H9 (cell line): ENCODE measurements around the gene VIT. TPM values are rescaled to one million over a fixed set of nuclear protein-coding genes. Genes with fewer than 3 reads are reported as not detected.

ENCODE experiments used
- DNase-seq: peaks from one replicate; pipeline ENCODE4 v3.0.0-alpha.2; 2017
- H2AFZ ChIP-seq: one replicate; pipeline ENCODE4 v1.6.1; 2013; ENCODE audit warnings: mild to moderate bottlenecking, low read length, control low read depth, moderate library complexity
- H2AK5ac ChIP-seq: 2 replicates; pipeline ENCODE4 v1.6.1; 2013; ENCODE audit warnings: low read length, control low read depth, mixed read lengths; ENCODE audit not compliant: insufficient read length
- H2BK120ac ChIP-seq: one replicate; pipeline ENCODE4 v1.6.1; 2013; ENCODE audit warnings: low read depth, mild to moderate bottlenecking, low read length, control low read depth, inconsistent platforms; ENCODE audit not compliant: poor library complexity, severe bottlenecking
- H2BK12ac ChIP-seq: 2 replicates; pipeline ENCODE4 v1.6.1; 2013; ENCODE audit warnings: low read length, control low read depth, mixed read lengths, low read depth; ENCODE audit not compliant: insufficient read length
- H2BK15ac ChIP-seq: 2 replicates; pipeline ENCODE4 v1.6.1; 2013; ENCODE audit warnings: low read depth, low read length, control low read depth
- H2BK20ac ChIP-seq: one replicate; pipeline ENCODE4 v1.6.1; 2013; ENCODE audit warnings: low read depth, mild to moderate bottlenecking, low read length, control low read depth, inconsistent platforms; ENCODE audit not compliant: poor library complexity, severe bottlenecking
- H2BK5ac ChIP-seq: 2 replicates; pipeline ENCODE4 v1.6.1; 2013; ENCODE audit warnings: low read length, control low read depth, mixed read lengths; ENCODE audit not compliant: insufficient read length
- H3K14ac ChIP-seq: 2 replicates; pipeline ENCODE4 v1.6.1; 2013; ENCODE audit warnings: low read length, control low read depth; ENCODE audit not compliant: insufficient read depth
- H3K18ac ChIP-seq: 2 replicates; pipeline ENCODE4 v1.6.1; 2013; ENCODE audit warnings: low read depth, mild to moderate bottlenecking, mixed read lengths, low read length, control low read depth; ENCODE audit not compliant: insufficient read length
- H3K23ac ChIP-seq: 2 replicates; pipeline ENCODE4 v1.6.1; 2013; ENCODE audit warnings: low read length, control low read depth, mixed read lengths, low read depth; ENCODE audit not compliant: insufficient read length
- H3K23me2 ChIP-seq: 2 replicates; pipeline ENCODE4 v1.6.1; 2013; ENCODE audit warnings: low read depth, mild to moderate bottlenecking, mixed read lengths, low read length, control low read depth; ENCODE audit not compliant: insufficient read length, poor library complexity, severe bottlenecking
- H3K27ac ChIP-seq: 2 replicates; pipeline ENCODE4 v1.5.1; 2013; ENCODE audit warnings: low read length, control low read depth, mixed read lengths, low read depth; ENCODE audit not compliant: insufficient read length
- H3K27me3 ChIP-seq: 2 replicates; pipeline ENCODE4 v1.6.1; 2013; ENCODE audit warnings: low read length, control low read depth, inconsistent platforms; ENCODE audit not compliant: insufficient read depth
- H3K4ac ChIP-seq: 2 replicates; pipeline ENCODE4 v1.6.1; 2013; ENCODE audit warnings: low read depth, mild to moderate bottlenecking, control low read depth, inconsistent platforms, low read length, moderate library complexity
- H3K4me1 ChIP-seq: 2 replicates; pipeline ENCODE4 v1.6.1; 2013; ENCODE audit warnings: low read length, control low read depth, inconsistent platforms; ENCODE audit not compliant: insufficient read depth
- H3K4me2 ChIP-seq: 2 replicates; pipeline ENCODE4 v1.6.1; 2013; ENCODE audit warnings: low read length, control low read depth, mixed read lengths; ENCODE audit not compliant: insufficient read length, insufficient read depth
- H3K56ac ChIP-seq: 2 replicates; pipeline ENCODE4 v1.6.1; 2013; ENCODE audit warnings: low read depth, mild to moderate bottlenecking, mixed read lengths, low read length, control low read depth; ENCODE audit not compliant: insufficient read length
- H3K79me1 ChIP-seq: 2 replicates; pipeline ENCODE4 v1.6.1; 2013; ENCODE audit warnings: low read depth, mild to moderate bottlenecking, moderate library complexity, low read length, control low read depth, inconsistent platforms; ENCODE audit not compliant: insufficient read depth, poor library complexity, severe bottlenecking
- H3K79me2 ChIP-seq: 2 replicates; pipeline ENCODE4 v1.6.1; 2013; ENCODE audit warnings: low read length, control low read depth, inconsistent platforms; ENCODE audit not compliant: insufficient read depth
- H3K9ac ChIP-seq: 2 replicates; pipeline ENCODE4 v1.6.1; 2013; ENCODE audit warnings: low read length, control low read depth, mixed read lengths; ENCODE audit not compliant: insufficient read length; ENCODE audit errors: extremely low read depth
- H3K9me3 ChIP-seq: one replicate; pipeline ENCODE4 v1.6.1; 2013; ENCODE audit warnings: low read depth, low read length, inconsistent platforms; ENCODE audit not compliant: control insufficient read depth
- H3T11ph ChIP-seq: one replicate; pipeline ENCODE4 v1.6.1; 2013; ENCODE audit warnings: mild to moderate bottlenecking, low read length, control low read depth, inconsistent platforms
- H4K20me1 ChIP-seq: one replicate; pipeline ENCODE4 v1.6.1; 2013; ENCODE audit not compliant: control insufficient read depth, insufficient read length, insufficient read depth
- H4K5ac ChIP-seq: 2 replicates; pipeline ENCODE4 v1.6.1; 2013; ENCODE audit warnings: low read depth, mild to moderate bottlenecking, mixed read lengths, low read length, control low read depth; ENCODE audit not compliant: insufficient read length
- H4K8ac ChIP-seq: replicated peaks from 2 replicates; pipeline ENCODE4 v1.6.1; 2013; ENCODE audit warnings: low read length, control low read depth, mixed read lengths, low read depth; ENCODE audit not compliant: insufficient read length
- H4K91ac ChIP-seq: 2 replicates; pipeline ENCODE4 v1.6.1; 2013; ENCODE audit warnings: low read depth, mild to moderate bottlenecking, moderate library complexity, mixed read lengths, low read length, control low read depth; ENCODE audit not compliant: insufficient read length
- H3K27ac Mint-ChIP-seq, 3 experiments: 2 replicates in 2 of 3; 3 replicates in 1 of 3; pipeline ENCODE4 v1.8.0; 2020 to 2021; ENCODE audit warnings: mixed read lengths in 3 of 3, mild to moderate bottlenecking in 1 of 3, moderate library complexity in 1 of 3
- H3K27me3 Mint-ChIP-seq: 2 replicates; pipeline ENCODE4 v1.8.0; 2021; ENCODE audit warnings: low read depth, mild to moderate bottlenecking, moderate library complexity, mixed read lengths
- H3K36me3 Mint-ChIP-seq, 3 experiments: 2 replicates in 2 of 3; 3 replicates in 1 of 3; pipeline ENCODE4 v1.8.0; 2020 to 2021; ENCODE audit warnings: low read depth in 3 of 3, mixed read lengths in 3 of 3; ENCODE audit not compliant: insufficient read depth in 1 of 3
- H3K4me1 Mint-ChIP-seq, 2 experiments: 2 replicates each; pipeline ENCODE4 v1.8.0; 2020; ENCODE audit warnings: mixed read lengths in 2 of 2
- H3K4me3 Mint-ChIP-seq, 2 experiments: 2 replicates in 1 of 2; 3 replicates in 1 of 2; pipeline ENCODE4 v1.8.0; 2020 to 2021; ENCODE audit warnings: mild to moderate bottlenecking in 2 of 2, mixed read lengths in 2 of 2, moderate library complexity in 1 of 2
- H3K9me3 Mint-ChIP-seq, 2 experiments: 2 replicates in 1 of 2; 3 replicates in 1 of 2; pipeline ENCODE4 v1.8.0; 2020; ENCODE audit warnings: mild to moderate bottlenecking in 2 of 2, mixed read lengths in 2 of 2, moderate library complexity in 1 of 2
- CTCF ChIP-seq: fragments of 200-600 bp; sonication (generic); conservative IDR thresholded peaks from 3 replicates; pipeline ENCODE4 v1.8.0; 2021; ENCODE audit warnings: antibody characterized with exemption, mild to moderate bottlenecking
- WGBS: extraction: QIAGEN DNeasy Blood & Tissue Kit; methylation state at CpG from one replicate; pipeline ENCODE4 v1.1.7; 2013; ENCODE audit warnings: missing lambda C conversion rate, low lambda C conversion rate, mixed read lengths; ENCODE audit not compliant: insufficient read length; ENCODE audit errors: extremely low coverage; 5-methylcytosine and 5-hydroxymethylcytosine counted together
- total RNA-seq: library from RNA; stranded (reverse); gene quantifications from 2 replicates; pipeline ENCODE4 v1.2.1, GENCODE V29; 2021

The VIT gene
- total RNA-seq, 1 experiment from 2014 or later: 0.15 TPM

DNA sequence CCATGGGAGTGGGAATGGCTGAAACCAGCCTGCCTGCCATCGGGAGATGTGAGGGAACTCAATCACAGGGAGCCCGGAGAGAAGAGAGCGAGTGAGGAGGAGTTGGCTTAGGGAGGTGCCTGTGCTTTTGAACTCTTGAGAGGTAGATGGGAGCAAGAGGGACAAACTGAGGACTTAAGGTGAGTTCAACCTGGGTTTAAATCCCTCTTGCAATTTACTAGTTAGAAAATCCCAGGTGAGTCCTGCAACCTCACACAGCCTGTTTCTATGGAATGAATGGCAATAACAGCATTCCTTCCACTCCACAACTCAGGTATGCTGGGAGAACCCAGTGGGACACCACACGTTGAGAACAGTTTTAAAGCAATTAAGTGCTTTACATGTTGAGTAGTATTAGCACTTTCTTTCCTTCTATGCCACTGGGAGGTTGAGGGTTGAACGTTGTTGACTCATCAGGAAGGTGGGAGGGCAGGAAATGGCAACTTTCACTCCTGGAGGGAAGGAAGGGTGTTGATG lies 57.3 kb downstream of the VIT start:
- Histone ChIP-seq H4K91ac (no peak overlapping the region), H4K8ac (no peak overlapping the region), H2BK12ac (no peak overlapping the region), H3K27ac (peak overlapping the region; percentile 88), H3K27me3 (no peaks in the 10 kb centered on the region; the same call in 1 of the 2 replicates), H3T11ph (no peak overlapping the region), H3K23ac (no peak overlapping the region), H2BK120ac (no peak overlapping the region), H3K4me2 (peak overlapping the region; percentile 15), H3K4me1 (peaks cover 17% of the 10 kb centered on the region), H2BK20ac (no peak overlapping the region), H2BK15ac (no peak overlapping the region), H4K5ac (peak overlapping the region; percentile 25), H3K23me2 (no peaks in the 10 kb centered on the region), H3K18ac (no peak overlapping the region), H3K9ac (no peak overlapping the region), H3K4ac (no peak overlapping the region), H3K79me1 (no peaks in the 10 kb centered on the region), H2BK5ac (no peak overlapping the region), H4K20me1 (no peaks in the 10 kb centered on the region), H2AFZ (peak overlapping the region; percentile 11), H3K79me2 (no peaks in the 10 kb centered on the region), H3K56ac (no peak overlapping the region), H3K14ac (no peak overlapping the region), H2AK5ac (no peak overlapping the region), H3K9me3 (no peaks in the 10 kb centered on the region)
- no CpG with 5 or more reads among the region's 5 CpGs for WGBS
- peak overlapping the region; percentile 17 to 36; a peak in 2 of 5 replicates for H3K4me3 Mint-ChIP-seq
- H3K4me1 Mint-ChIP-seq: peaks cover 32 to 37% of the 10 kb centered on the region in 2 experiments
- peak; percentile 77 for DNase-seq
- no peak for TF ChIP-seq CTCF
- H3K27me3 Mint-ChIP-seq: no peaks in the 10 kb centered on the region; the same call in 1 of the 2 replicates
- H3K36me3 Mint-ChIP-seq: no peaks in the 10 kb centered on the region; a peak in 1 of 7 replicates
- peak overlapping the region; percentile 89 to 100 (median 96) for H3K27ac Mint-ChIP-seq
- H3K9me3 Mint-ChIP-seq: no peaks in the 10 kb centered on the region; a peak in 1 of 5 replicates
